ENCODE data around the gene COL24A1. TPM values are rescaled to one million over a fixed set of nuclear protein-coding genes. Genes with fewer than 3 reads are reported as not detected.
A peak's percentile ranks its signal among the peaks of the same experiment; 100 is the strongest.

COL24A1 gene
- total RNA-seq, 4 donors from 2014 or later: 1.0 to 2.8 (median 1.9) TPM

DNA sequence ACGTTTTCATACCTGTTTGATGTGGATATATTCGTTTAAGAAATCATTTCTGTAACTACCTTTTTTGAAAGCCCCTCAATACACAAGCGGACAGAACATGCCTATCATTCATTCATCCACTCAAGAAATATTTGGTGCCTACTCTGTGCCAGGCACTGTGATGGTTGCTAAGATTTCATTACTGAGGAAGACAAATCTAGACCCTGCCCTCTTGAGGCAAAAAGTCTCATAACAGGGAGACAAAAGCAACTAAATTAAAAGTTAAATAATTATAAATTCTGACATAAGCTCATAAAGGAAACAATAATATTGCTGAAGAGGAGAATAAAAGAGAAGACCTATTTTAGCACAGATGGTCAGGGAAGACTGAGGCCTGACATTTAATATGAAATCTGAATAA lies 244.8 kb downstream of the COL24A1 start:
- DNase-seq (ENCODE audit: low spot score in 2 of 2): no peak
- Histone ChIP-seq H3K27ac (no peak overlapping the region), H3K27me3 (no peaks in the 10 kb centered on the region), H3K4me1 (no peaks in the 10 kb centered on the region), H3K36me3 (no peaks in the 10 kb centered on the region), H3K4me3 (no peak overlapping the region), H3K9me3 (no peaks in the 10 kb centered on the region)
- TF ChIP-seq POLR2A (IDR thresholded peaks at IDR 0.05): no peak
- 75 to 82% methylated on average over 3 of the region's 3 CpGs for WGBS, 2 donors

DNA sequence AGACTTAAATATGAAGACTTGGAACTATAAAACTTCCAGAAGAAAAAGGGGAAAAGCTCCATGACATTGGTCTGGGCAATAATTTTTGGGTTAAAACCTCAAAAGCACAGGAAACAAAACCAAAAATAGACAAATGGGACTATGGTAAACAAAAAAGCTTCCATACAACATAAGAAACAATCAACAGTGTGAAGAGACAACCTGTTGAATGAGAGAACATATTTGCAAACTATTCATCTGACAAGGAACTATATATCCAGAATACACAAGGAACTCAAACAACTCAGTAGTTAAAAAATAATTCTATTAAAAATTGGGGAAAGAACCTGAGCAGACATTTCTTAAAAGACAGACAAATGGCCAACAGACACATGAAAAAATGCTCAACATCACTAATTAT lies 255.7 kb downstream of the COL24A1 start:
- DNase-seq (ENCODE audit: low spot score in 2 of 2): no peak
- no peaks in the 10 kb centered on the region for H3K4me1 ChIP-seq
- no peaks in the 10 kb centered on the region for H3K36me3 ChIP-seq
- H3K27ac ChIP-seq: no peak overlapping the region
- no peaks in the 10 kb centered on the region for H3K27me3 ChIP-seq
- H3K9me3 ChIP-seq: peaks cover 0 to 12% (median 2%) of the 10 kb centered on the region in 4 donors
- TF ChIP-seq POLR2A (IDR thresholded peaks at IDR 0.05): no peak
- TF ChIP-seq, protein P1, sequence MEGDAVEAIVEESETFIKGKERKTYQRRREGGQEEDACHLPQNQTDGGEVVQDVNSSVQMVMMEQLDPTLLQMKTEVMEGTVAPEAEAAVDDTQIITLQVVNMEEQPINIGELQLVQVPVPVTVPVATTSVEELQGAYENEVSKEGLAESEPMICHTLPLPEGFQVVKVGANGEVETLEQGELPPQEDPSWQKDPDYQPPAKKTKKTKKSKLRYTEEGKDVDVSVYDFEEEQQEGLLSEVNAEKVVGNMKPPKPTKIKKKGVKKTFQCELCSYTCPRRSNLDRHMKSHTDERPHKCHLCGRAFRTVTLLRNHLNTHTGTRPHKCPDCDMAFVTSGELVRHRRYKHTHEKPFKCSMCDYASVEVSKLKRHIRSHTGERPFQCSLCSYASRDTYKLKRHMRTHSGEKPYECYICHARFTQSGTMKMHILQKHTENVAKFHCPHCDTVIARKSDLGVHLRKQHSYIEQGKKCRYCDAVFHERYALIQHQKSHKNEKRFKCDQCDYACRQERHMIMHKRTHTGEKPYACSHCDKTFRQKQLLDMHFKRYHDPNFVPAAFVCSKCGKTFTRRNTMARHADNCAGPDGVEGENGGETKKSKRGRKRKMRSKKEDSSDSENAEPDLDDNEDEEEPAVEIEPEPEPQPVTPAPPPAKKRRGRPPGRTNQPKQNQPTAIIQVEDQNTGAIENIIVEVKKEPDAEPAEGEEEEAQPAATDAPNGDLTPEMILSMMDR (IDR thresholded peaks at IDR 0.05): no peak
- no peak for TF ChIP-seq EP300 (IDR thresholded peaks at IDR 0.05)
- H3K4me3 ChIP-seq: no peak overlapping the region

DNA sequence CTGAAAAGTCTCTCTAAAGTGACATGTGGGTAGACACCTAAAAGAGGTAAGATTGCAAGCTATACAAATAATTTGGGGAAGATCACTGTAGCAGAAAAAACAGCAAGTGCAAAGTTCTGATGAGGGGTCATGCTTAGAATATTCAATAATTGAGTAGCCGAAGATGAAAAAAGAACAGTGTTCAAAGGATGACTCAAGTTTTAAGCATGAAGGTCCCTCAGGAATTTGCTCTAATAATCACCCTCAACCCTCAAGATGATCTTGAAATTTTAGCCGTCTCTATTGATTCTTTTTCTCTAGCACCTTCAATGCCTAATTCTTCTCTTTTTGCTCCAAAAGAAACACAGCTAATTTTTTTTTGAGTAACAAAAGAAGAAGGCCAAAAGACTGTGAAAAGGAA lies 257.7 kb downstream of the COL24A1 start:
- Histone ChIP-seq H3K4me1 (no peaks in the 10 kb centered on the region), H3K4me3 (no peak overlapping the region), H3K9me3 (peaks cover 0 to 12% (median 2%) of the 10 kb centered on the region in 4 donors), H3K27ac (no peak overlapping the region), H3K36me3 (no peaks in the 10 kb centered on the region), H3K27me3 (no peaks in the 10 kb centered on the region)
- no peak for DNase-seq (ENCODE audit: low spot score in 2 of 2)
- TF ChIP-seq POLR2A (IDR thresholded peaks at IDR 0.05) (no peak), EP300 (IDR thresholded peaks at IDR 0.05) (no peak)
- TF ChIP-seq, protein P1 (IDR thresholded peaks at IDR 0.05): no peak
- 33 to 35% methylated on average over 2 of the region's 2 CpGs for WGBS, 2 donors

DNA sequence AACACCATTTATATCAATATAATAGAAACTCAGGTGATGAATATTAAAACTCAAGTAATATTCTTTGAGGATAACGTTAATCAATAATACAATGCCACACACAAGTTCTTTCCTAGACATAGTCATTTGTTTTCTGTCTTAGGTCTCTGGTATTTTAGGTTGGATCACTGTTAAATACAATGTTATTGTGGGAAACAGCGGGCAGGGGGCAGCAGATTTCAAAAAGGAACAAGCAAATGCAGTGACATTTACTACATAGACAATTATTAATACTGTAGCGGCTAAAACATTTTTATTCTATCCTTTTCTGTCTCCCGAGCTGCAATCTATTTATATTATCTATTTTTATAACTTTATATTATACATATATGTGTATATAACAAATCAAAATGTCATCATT lies 261.9 kb downstream of the COL24A1 start:
- peak; percentile 41 to 67 for DNase-seq (ENCODE audit: low spot score in 2 of 2)
- WGBS, 2 donors: 8 to 9% methylated on average over 4 of the region's 4 CpGs
- Histone ChIP-seq H3K4me3 (no peak overlapping the region), H3K27ac (no peak overlapping the region), H3K9me3 (no peaks in the 10 kb centered on the region), H3K27me3 (no peaks in the 10 kb centered on the region), H3K4me1 (no peaks in the 10 kb centered on the region), H3K36me3 (no peaks in the 10 kb centered on the region)
- TF ChIP-seq, protein P1 (IDR thresholded peaks at IDR 0.05): peak in 4 of 5 experiments; percentile 29 to 51 (median 34)
- no peak for TF ChIP-seq POLR2A (IDR thresholded peaks at IDR 0.05)
- no peak for TF ChIP-seq EP300 (IDR thresholded peaks at IDR 0.05)

DNA sequence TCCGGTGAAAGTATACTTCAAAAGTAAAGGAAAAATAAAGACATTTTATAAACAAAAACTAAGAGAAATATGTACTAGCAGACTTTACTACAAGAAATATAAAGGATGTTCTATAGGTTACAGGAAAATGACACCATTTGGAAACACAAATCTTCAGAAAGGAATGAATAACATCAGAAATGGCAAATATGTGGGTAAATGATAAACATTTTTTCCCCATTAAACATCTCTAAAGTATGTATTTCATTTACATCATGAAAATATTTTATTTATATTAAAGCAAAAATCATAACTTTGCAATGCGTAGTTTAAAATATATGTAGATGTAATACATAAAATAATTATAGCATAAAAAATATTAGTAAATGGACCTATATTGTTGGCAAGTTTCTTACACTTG lies 264.2 kb downstream of the COL24A1 start:
- H3K4me3 ChIP-seq: no peak overlapping the region
- no peaks in the 10 kb centered on the region for H3K36me3 ChIP-seq
- DNase-seq (ENCODE audit: low spot score in 2 of 2): no peak
- no peaks in the 10 kb centered on the region for H3K27me3 ChIP-seq
- 98 to 99% methylated on average over 2 of the region's 2 CpGs for WGBS, 2 donors
- TF ChIP-seq POLR2A (IDR thresholded peaks at IDR 0.05): no peak
- TF ChIP-seq, protein P1 (IDR thresholded peaks at IDR 0.05): no peak
- TF ChIP-seq EP300 (IDR thresholded peaks at IDR 0.05): no peak
- H3K9me3 ChIP-seq: no peaks in the 10 kb centered on the region
- no peak overlapping the region for H3K27ac ChIP-seq
- no peaks in the 10 kb centered on the region for H3K4me1 ChIP-seq

DNA sequence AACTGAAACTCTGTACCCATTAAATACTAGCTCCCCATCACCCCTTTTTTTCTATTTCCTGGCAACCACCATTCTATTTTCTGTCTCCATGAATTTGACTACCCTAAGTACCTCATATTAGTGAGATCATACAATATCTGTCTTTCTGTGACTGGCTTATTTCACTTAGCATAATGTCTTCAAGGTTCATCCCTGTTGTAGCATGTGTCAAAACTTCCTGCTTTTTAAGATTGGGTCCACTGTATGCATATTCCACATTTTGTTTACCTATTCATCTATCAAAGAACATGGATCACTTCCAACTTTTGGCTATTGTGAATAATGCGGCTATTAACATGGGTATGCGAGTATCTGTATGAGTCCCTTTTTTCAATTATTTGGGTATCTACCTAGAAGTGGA lies 266.7 kb downstream of the COL24A1 start:
- no peak for DNase-seq (ENCODE audit: low spot score in 2 of 2)
- Histone ChIP-seq H3K36me3 (no peaks in the 10 kb centered on the region), H3K4me1 (no peaks in the 10 kb centered on the region), H3K27me3 (no peaks in the 10 kb centered on the region), H3K4me3 (no peak overlapping the region), H3K27ac (no peak overlapping the region), H3K9me3 (no peaks in the 10 kb centered on the region)
- 95 to 96% methylated on average over 2 of the region's 2 CpGs for WGBS, 2 donors
- TF ChIP-seq POLR2A (IDR thresholded peaks at IDR 0.05): no peak
- TF ChIP-seq, protein P1 (IDR thresholded peaks at IDR 0.05): no peak
